PFSK-1 (cell line): ENCODE data around the gene FZR1.

Source experiments
- FOXP2 ChIP-seq: optimal IDR thresholded peaks from 2 replicates; pipeline ENCODE3; 2011; ENCODE audit warnings: borderline replicate concordance, control low read depth, inconsistent platforms; ENCODE audit not compliant: insufficient read depth; ENCODE audit errors: extremely low read length, extremely low read depth
- POLR2AphosphoS5 ChIP-seq: IDR thresholded peaks from 2 replicates; pipeline ENCODE4 v1.6.1; 2012; ENCODE audit warnings: low read depth, mild to moderate bottlenecking, control low read depth, low read length, moderate library complexity
- SIN3A ChIP-seq: IDR thresholded peaks from 2 replicates; pipeline ENCODE4 v1.6.1; 2012; ENCODE audit warnings: mild to moderate bottlenecking, low read length, moderate library complexity, borderline replicate concordance; ENCODE audit not compliant: insufficient read depth
- TAF1 ChIP-seq: IDR thresholded peaks from 2 replicates; pipeline ENCODE4 v1.6.1; 2012; ENCODE audit warnings: low read length, control low read depth, borderline replicate concordance; ENCODE audit not compliant: insufficient read depth
- TF ChIP-seq, protein P1 (sequence below), 2 experiments: IDR thresholded peaks; 2 replicates each; pipeline versions ENCODE4 v1.6.1 to v1.8.0; 2011 to 2012; ENCODE audit warnings: low read depth in 2 of 2, low read length in 2 of 2, control low read depth in 1 of 2, inconsistent platforms in 1 of 2, mild to moderate bottlenecking in 1 of 2, moderate library complexity in 1 of 2; ENCODE audit not compliant: insufficient read depth in 1 of 2

Gene FZR1

DNA sequence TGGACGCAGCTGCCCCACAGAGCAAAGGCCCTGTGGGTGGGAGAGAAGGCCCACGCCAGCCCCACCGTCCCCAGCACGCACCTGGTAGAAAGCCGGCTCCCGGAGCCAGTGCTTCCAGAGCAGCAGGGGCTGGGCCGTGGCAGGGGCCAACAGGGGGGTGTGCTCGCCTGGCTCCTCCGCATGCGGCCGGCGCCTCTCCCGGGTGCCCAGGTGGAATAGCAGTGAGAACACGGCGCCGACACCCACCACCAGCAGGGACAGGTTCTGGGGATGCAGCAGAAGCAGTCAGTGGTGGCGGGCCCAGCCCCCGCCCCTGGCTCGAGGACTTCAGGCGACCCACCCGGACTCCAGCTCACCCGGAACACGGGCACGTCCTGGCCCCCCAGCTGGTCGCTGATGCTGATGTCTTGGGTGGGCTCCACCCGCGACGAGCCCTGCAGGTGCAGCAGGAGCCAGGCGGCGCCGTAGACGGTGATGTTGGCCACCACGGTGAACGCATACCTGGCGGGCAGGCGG, 41.7 kb downstream of the FZR1 start:
- no peak for TF ChIP-seq SIN3A
- TF ChIP-seq, protein P1, sequence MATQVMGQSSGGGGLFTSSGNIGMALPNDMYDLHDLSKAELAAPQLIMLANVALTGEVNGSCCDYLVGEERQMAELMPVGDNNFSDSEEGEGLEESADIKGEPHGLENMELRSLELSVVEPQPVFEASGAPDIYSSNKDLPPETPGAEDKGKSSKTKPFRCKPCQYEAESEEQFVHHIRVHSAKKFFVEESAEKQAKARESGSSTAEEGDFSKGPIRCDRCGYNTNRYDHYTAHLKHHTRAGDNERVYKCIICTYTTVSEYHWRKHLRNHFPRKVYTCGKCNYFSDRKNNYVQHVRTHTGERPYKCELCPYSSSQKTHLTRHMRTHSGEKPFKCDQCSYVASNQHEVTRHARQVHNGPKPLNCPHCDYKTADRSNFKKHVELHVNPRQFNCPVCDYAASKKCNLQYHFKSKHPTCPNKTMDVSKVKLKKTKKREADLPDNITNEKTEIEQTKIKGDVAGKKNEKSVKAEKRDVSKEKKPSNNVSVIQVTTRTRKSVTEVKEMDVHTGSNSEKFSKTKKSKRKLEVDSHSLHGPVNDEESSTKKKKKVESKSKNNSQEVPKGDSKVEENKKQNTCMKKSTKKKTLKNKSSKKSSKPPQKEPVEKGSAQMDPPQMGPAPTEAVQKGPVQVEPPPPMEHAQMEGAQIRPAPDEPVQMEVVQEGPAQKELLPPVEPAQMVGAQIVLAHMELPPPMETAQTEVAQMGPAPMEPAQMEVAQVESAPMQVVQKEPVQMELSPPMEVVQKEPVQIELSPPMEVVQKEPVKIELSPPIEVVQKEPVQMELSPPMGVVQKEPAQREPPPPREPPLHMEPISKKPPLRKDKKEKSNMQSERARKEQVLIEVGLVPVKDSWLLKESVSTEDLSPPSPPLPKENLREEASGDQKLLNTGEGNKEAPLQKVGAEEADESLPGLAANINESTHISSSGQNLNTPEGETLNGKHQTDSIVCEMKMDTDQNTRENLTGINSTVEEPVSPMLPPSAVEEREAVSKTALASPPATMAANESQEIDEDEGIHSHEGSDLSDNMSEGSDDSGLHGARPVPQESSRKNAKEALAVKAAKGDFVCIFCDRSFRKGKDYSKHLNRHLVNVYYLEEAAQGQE (IDR thresholded peaks at IDR 0.05; ENCODE audit: insufficient read depth in 1 of 2, low read depth in 2 of 2, low read length in 2 of 2) = no peak
- no peak for TF ChIP-seq TAF1
- no peak for TF ChIP-seq FOXP2
- TF ChIP-seq POLR2AphosphoS5 = no peak

DNA sequence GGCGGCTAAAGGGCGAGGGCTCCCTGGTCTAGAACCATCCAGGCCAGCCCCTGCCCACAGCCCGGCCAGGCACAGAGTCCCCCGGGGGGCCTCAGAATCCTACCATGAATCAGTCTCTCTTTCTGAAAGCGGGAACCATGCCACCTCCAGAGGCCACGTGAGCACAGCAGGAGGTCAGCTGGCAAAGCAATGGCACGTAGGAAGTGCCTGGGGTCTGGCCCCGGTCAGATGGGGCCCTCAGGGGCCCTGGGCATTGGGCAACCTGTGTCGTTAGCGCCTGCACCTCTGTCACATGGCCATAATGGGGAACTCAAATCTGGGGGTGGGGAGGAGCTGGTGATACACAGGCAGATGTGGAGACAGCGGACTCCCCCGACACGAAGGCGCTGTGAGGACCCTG, 42.5 kb downstream of the FZR1 start:
- TF ChIP-seq SIN3A (no peak), FOXP2 (no peak), TAF1 (no peak)
- TF ChIP-seq, protein P1 (IDR thresholded peaks at IDR 0.05; ENCODE audit: insufficient read depth in 1 of 2, low read depth in 2 of 2, low read length in 2 of 2) = no peak

DNA sequence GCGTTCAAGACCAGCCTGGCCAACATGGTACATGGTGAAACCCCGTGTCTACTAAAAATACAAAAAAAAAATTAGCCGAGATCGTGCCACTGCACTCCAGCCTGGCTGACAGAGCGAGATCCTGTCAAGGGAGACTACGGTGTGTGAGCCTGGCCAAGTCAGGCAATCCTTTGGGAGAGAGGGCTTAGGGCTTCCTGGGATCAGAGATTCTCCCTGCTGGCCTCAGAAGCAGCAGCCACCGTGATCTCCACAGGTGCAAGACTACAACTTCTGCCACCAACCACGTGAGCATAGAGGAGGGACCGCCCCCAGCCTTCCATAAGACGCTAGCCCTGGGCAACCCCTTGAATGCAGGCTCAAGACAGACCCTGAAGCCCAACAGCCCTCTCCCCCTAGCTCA, 43.7 kb downstream of the FZR1 start:
- TF ChIP-seq FOXP2 = no peak
- TF ChIP-seq SIN3A = no peak
- TF ChIP-seq, protein P1 (IDR thresholded peaks at IDR 0.05; ENCODE audit: insufficient read depth in 1 of 2, low read depth in 2 of 2, low read length in 2 of 2) = no peak
- TF ChIP-seq POLR2AphosphoS5 = no peak
- no peak for TF ChIP-seq TAF1

DNA sequence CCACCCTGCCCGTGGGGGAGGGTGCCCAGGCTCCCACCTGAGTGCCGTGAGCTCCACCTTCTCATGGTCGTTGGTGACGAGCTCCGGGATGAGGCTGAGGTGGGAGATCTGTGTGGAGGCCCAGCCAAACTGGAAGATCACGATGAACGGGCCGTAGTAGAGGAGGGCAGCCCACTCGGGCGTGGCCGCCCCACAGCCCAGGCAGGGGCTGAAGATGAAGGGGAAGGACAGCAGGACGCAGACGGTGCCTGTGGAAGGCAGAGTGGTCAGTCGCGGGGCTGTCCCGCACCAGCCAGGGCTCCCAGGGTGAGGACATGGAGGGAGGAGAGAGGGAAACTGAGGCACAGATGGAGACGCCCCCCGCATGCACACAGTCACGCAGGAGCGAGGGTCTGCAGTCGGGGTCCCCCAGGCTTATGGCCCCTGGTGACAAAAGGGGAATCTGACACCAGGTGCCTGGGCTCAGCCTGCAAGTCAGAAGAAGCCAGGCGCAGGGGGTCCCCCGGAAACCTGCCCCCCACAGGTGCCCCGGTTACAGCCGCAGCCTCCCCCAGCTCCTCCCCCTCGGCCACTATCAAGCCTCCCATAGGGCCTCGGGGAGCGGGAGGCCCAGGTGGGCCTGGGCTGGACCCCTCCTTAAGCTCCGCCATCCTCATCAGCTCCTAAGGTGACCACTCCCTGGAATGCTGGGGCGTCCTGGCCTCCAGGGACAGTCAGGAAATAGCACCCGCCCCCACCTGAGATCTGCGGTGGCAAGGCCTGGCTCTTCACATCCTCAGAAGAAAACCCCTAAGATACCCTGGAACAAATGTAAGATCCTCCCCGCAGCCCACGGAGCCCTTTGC, 45.1 kb downstream of the FZR1 start:
- TF ChIP-seq, protein P1 (IDR thresholded peaks at IDR 0.05; ENCODE audit: insufficient read depth in 1 of 2, low read depth in 2 of 2, low read length in 2 of 2) = no peak
- TF ChIP-seq POLR2AphosphoS5 = no peak
- no peak for TF ChIP-seq TAF1
- TF ChIP-seq FOXP2 = no peak
- TF ChIP-seq SIN3A = no peak

DNA sequence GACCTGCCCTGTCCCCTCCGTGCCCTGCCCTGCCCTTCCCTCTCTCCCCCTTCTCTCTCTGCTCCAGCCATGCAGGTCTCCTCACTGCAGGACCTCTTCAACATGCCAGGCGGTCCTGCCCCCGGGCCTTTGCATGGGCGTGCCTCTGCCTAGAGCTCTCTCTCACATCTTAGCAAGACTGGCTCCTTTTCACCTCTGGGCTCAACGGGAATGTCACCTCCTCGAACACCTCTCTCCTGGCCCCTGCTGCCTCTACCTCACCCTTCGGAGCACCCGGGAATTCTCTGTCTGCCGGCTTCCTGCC, 45.6 kb downstream of the FZR1 start:
- TF ChIP-seq SIN3A = no peak
- TF ChIP-seq POLR2AphosphoS5 = no peak
- TF ChIP-seq, protein P1 (IDR thresholded peaks at IDR 0.05; ENCODE audit: insufficient read depth in 1 of 2, low read depth in 2 of 2, low read length in 2 of 2) = no peak
- no peak for TF ChIP-seq TAF1
- no peak for TF ChIP-seq FOXP2
